GM19372 (cell line): ENCODE measurements around the gene SFXN4.
"Not testable (repeated sequence)": the region's sequence is repeated elsewhere in the genome, so short reads cannot be mapped to it uniquely, and the experiment has no call there.

Experiments
- ATAC-seq: cut with Tn5 transposase; IDR thresholded peaks from one replicate; pipeline ENCODE4 v1.9.1; 2021; ENCODE audit warnings: mild to moderate bottlenecking, low read depth, moderate library complexity; ENCODE audit not compliant: unreplicated experiment

SFXN4 gene

DNA sequence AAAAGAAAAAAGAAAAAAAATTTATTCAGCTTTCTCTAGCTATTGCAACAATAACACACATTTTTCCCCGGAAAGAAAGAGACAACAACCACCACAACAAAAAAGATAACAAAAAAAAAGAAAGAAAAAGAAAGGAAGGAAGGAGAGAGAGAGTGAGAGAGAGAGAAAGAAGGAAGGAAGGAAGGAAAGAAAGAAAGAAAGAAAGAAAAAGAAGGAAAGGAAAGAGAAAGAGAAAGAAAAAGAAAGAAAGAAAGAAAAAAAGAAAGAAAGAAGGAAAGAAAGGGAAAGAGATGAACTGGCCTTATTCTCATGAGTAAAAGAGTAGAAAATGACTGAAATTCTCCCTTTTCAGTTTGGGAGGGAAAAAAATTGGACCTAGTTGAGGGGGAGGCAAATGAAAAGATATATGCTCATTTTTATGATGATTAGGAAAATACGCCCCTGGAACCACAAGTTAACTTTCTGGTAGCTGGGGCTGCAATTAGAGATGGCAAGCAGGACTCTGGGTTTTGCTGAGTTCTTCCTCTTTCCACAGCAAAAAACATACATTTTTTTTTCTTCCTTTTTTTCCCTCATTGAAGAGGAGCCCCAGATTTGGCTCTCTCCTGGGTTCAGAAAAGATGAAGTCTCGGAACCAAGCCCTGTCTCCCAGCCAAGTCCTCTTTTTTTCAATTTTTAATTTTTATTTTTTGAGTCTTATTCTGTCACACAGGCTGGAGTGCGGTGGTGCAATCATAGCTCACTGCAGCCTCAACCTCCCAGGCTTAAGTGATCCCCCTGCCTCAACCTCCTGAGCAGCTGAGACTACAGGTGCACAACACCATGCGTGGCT lies 25.7 kb upstream of the SFXN4 start:
- ATAC-seq, result no peak

DNA sequence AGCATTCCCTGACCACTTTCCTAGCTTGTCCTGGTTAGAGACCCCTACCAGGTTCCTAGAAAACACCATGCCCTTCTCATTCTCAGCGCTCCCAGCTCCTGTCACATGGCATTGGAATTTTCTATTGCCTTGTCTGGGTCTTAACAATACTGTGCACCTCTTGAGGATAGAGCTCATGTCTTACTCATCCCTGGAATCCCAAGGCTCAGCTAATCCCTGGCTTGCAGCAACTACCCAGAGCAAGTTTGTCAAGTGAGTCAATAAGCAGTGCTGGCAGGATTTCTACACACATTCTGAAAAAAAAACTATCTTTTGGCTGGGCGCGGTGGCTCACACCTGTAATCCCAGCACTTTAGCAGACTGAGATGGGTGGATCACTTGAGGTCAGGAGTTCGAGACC lies 24.8 kb upstream of the SFXN4 start:
- ATAC-seq, result no peak

DNA sequence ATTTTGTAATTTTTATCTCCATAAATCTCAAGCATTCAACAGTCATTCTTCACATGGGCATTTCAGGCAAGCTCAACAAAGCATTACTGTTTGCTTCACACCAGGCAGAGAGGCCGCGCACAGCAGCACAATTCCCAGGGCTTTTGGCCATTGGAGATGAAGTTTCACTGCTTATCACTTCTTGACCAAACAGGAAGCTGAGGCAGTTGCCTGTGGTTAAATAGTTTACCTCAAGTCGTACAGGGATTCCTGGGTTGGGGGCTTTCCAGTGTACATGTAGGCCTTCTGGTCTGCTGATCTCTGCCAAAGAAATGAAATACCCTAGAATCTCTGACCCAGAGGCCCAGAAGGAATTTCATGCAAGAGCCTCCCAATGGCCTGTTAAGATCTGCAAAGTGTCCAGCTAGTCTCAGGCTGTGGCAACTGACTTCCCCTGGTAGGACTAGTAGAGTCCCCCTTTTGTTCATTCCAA lies 24.3 kb upstream of the SFXN4 start:
- ATAC-seq, result no peak

DNA sequence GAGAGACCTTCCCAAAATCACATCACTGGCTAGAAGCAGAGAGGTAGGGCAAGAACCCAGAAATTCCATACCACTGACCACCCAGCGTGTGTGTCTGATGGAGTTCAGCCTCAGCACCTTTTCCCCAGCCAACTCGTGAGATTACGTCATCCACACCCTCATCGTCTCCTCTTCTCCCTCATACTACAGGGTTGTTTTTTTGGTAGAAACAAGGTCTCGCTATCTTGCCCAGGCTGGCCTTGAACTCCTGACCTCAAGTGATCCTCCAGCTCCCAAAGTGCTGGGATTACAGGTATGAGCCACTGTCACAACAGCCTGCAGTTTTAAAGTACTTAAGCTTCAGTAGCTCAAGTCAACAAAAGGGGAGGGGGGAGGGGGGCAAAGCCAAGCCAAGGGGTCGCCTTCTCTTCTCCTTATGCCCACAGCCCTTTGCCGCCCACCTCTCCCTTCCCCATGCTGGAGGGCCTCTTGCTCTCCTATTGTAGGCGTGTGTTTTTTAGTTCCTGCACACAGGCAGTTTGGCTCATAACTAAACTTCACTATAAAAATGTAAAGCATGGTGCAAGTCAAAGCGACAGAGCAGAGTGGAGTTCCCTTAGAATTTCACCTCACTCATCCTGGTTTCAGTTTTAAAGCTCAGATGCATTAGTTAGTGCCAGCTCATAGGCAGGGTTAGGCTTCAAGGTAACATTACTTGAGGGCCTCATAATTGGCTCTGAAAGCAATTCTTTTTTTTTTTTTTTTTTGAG lies 18.3 kb upstream of the SFXN4 start:
- ATAC-seq, result no peak

DNA sequence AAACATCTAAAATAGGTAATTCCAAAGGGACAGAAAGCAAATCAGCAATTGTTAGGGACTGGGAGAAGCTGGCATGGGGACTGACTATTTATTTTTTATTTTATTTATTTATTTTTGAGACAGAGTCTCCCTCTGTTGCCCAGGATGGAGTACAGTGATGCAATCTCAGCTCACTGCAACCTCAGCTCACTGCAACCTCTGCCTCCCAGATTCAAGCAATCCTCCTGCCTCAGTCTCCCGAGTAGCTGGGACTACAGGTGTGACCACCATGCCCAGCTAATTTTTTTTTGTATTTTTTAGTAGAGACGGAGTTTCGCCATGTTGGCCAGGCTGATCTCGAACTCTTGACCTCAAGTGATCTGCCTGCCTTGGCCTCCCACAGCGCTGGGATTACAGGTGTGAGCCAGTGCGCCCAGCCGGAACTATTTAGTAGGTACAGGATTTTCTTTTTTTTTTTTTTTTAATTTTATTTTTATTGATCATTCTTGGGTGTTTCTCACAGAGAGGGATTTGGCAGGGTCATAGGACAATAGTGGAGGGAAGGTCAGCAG lies 15.4 kb upstream of the SFXN4 start:
- not testable (repeated sequence) for ATAC-seq

DNA sequence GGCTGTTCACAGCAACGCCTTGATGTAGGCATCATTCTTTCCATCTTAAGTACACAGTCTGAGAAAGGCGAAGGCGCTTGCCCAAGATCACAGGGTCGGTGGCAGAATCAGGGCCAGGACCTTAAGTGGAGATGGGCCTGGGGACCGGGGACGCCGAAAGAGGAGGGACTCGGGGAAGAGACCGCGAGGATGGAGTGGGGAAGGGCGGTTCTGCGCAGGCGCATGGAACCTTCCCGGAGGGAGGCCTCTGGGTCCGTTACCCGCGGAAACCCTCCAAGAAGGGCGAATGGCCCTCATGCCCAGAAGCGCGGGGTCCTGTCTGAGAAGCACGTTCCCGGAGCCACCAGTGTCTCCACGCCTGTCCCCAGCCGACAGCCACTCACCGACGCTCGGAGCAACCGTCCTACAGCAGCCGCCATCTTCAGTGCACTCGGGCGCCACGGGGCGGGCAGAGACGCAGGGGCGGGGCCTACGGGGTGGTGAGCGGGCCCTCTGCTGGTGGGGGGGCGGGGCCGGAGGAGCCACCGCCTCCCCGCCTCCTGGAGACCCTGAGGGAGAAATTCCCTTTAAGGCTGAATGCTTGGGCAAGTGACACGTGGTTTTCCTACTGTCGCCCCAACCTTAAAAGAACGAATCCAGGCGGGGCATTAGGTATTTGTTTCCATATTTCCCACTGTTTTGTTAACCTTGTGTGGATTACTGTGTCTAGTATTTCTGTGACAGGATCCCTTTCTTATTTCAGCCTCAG lies 13.0 kb upstream of the SFXN4 start, which contains the start of gene PRDX3:
PRDX3 (minus strand) TSS at position 441 of the 748 bp plus-strand sequence; CDS start at position 419, 22 bp downstream.
- ATAC-seq, result peak; percentile 92

DNA sequence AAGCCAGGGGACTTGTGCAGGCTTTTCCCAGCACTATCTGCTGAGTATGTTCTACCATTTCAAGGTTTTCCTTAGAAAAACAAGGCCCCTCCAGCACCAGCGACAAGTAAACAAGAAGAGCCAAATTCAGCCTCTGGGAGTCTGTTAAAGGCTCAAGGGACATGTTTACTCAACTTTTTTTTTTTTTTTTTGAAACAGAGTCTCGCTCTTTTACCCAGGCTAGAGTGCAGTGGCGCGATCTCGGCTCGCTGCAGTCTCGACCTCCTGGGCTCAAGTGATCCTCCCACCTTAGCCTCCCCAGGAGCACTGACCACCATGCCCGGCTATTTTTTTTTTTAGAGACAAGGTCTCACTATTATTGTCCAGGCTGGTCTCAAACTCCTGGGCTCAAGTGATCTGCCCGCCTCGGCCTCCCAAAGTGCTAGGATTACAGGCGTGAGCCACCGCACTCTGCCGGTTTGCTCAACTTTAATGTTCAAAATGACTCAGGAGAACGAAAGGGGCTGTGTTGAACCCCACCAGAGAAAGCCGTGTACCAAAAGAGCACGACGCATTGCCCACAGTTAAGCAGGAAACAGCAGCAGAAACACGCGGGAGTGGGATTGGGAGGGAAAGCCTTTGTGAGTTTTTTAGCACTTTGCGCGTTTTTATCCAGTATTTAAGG lies 12.3 kb upstream of the SFXN4 start:
- ATAC-seq, result no peak

DNA sequence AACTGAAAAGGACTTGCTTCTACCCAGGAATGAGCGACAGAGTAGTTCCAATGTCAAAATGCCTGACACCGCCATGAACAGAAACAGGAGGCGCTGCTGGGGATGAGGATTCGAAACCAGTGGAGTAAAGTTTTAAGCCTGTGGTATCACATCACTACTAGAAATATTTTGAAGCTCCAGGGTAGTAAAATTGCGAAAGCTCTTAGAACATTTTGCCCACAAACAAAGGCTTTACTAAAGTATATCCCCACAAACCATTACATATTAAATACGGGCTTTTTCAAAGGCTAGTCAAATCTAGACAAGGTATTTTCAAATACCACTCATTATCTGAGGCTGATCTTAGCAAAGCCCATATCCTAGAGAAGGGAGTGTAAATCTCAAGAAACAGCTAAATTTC lies 10.7 kb upstream of the SFXN4 start:
- ATAC-seq, result no peak

DNA sequence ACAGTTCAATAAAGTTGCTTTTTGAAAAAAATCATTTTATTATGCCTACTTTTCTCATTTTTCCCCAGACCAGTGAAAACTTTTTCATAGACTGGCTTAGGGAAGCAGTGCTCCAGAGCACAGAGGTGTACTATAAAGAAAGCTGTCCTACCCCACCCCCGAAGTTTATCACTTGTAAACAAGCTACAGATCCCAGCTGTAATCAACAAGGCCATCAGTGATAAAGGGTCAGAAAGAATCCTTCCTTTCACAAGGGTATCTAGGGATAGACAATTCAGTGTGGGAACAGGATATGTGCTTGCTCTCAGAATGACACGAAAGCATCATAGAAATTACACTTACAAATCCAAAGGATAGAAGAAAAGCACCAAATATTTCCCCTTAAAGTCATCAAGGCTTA lies 8.6 kb upstream of the SFXN4 start:
- no peak for ATAC-seq

DNA sequence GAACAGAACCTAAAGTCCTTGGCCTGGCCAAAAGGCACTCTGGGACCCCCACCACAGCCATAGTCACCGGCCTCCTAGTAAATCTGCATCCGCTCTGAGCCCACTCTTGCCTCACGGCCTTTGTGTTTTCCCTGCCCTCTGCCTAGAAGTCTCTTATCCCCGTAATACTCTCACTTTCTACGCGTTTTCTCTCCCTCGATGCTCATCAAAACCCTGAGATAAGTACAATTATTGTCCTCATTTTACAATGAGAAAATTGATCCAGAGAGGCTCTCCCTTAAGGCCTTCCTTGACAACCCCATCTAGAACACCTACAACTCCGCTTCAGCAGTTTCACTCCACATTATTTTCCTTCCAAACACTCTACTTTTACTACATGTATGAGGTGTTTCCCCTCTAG lies 1.5 kb upstream of the SFXN4 start:
- ATAC-seq, result no peak

DNA sequence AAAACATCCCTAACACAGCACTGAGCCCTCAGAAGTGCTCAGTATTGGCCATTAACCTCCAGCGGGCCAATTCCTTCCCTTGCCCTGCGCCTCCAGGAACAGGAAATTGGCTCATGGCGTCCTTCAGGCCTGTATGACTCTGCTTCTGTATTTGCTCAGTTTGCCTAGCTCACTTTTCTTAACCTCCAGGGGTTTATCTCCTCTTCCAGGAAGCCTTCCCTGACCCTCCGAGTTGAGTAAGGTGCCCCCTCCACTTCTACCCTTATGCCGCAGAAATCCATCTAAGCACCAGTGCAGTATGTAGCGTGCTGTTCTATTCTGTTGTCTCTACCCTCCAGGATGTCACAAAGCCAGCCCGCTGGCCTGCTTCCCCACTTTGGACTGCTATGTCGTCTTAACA lies 1.1 kb upstream of the SFXN4 start:
- no peak for ATAC-seq

DNA sequence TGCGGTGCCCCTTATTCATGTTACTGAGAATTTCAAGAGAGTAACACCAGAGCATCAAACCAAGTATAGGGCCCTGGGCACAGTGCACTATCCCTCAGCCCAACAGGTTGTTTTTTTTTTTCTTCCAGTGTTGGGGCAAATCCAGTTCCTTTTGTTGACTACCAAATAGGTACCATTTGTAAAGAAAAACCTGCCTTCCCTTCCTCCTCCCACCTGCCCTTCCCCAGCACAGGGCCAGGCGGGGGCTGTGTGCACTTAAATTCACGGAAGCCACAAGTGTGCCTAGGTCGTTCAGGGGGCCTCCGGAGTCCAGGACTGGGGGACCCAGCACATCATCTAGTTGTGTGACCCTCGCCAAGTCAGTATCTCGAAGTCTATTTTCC lies 595 bp upstream of the SFXN4 start:
- peak; percentile 1 for ATAC-seq

DNA sequence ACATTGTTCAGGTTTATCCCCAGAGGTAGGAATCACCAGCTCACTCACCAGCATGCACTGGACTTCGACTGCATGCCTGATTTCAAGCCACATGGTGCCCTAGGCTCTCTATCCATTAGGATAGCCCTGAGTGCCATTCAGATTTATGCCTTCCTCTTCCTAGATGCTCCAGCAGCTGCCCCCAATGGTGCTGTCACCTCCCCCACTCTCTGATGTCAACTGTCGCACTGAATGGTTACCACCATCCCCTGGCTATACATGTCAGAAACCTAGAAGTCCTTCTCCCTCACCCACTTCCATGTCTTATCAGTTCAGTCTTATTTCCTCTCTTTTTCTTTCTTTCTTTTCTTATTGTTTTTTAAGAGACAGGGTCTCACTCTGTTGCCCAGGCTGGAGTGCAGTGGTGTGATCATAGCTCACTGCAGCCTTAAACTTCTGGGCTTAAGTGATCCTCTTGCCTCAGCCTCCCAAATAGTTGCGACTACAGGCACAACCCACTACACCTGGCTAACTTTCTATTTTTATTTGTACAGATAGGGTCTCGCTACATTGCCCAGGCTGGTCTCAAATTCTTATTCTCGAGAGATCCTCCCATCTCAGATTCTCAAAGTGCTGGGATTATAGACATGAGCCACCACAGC lies 2.9 kb downstream of the SFXN4 start:
- ATAC-seq, result no peak

DNA sequence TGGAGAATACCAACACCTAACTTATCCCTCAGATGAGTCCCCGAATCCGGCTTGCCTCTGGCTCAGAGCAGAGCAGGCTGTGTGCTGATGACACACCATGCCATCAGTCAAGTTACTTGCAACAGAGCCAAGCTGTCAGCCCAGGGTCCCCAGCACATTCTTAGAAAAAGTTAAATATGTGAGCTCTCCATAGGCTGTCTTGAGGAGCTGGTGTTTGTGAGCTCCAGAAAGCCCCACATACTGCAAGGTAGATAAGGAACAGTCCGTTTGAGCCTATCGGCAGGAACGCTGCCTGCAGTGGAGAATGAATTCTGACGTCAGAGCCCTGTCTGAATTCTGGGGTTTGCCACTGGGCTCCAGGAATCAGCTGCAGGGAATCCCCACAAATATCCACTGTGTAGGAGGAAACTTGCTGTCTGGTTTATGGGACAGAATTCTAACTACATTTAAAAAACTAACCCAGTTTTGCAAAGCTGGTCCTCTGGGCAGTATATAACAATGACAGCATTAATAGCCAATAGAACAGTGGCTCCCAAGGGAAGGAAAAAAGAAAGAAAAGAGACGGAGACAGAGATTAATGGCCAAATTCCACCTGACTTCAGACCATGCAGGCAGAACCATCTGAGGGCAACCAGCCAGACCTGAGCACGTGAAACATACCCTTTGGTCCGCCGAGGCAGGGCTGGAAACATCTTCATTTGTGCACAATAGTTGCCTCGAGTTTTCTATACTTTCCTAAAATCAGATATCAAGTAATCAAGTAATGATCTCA lies 3.6 kb downstream of the SFXN4 start:
- no peak for ATAC-seq

DNA sequence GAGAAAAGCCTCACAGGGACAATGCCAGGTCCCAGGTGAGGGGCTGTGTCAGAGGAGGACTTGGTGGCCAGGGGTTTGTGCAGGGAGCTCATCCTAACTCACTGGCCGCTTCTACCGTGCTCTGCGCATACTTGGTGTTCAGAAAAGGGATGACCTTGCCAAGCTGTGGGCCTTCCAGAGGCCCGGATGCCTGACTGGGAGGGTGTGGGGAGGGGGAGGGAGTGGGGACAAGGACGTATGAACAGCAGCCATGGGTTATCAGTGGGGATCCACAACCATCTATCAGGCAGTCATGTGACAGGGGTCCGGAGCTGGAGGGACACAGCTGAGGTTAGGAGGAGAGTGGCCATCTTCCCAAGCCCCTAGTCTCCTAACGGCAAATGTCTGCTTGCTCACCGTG lies 6.2 kb downstream of the SFXN4 start:
- no peak for ATAC-seq

DNA sequence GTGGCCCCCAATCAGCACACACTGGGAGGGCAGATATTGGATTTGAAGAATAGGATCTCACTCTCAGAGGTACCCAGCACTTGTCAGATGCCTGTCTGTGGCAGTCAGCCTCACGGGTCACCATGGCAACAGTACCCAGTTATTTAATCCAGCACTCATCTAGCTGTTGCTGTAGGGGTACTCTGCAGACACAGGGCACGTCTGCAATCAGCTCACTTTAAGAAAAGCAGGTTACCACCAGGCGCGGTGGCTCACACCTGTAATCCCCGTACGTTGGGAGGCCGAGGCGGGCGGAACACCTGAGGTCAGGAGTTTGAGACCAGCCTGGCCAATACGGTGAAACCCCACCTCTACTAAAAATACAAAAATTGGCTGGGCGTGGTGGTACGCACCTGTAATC lies 11.9 kb downstream of the SFXN4 start:
- no peak for ATAC-seq

DNA sequence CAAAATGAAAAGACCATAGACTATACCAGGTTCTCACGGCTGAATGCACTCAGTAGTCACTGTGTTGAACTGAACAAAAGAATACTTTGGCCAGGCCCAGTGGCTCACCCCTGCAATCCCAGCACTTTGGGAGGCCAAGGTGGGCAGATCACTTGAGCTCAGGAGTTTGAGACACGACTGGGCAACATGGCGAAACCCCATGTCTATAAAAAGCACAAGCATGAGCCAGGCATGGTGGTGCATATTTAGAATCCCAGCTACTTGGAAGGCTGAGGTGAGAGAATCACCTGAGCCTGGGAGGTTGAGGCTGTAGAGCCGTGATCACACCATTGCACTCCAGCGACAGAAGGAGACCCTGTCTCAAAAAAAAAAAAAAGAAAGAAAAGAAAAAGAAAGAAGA lies 12.5 kb downstream of the SFXN4 start:
- no peak for ATAC-seq

DNA sequence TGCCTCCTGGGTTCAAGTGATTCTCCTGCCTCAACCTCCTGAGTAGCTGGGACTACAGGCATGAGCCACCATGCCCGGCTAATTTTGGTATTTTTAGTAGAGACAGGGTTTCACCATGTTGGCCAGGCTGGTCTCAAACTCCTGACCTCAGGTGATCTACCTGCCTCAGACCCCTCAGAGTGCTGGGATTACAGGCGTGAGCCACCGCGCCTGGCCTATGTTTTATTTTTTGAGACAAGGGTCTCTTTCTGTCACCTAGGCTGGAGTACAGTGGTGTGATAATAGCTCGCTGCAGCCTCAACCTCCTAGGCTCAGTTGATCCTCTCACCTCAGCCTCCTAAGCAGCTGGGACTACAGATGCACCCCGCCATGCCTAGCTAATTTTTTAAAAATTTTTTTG lies 13.9 kb downstream of the SFXN4 start:
- not testable (repeated sequence) for ATAC-seq

DNA sequence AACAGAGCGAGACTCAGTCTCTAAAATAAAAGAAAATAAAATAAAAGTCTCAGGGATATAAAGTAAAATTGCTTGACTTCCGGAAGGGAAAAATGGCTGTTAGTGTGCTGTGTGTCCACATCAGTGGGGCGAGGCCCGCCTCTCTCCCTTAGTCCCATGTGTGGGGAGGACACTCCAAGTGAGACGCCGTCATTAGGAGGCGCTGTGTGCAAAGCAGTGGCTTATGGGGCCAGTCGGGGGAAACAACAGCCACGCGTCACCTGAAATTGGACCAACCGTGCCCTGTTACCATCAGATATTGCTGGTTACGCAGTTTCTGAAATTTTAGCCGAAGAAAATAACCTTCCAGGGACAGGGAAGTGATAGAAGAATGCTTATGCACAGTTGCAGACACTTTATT lies 15.8 kb downstream of the SFXN4 start:
- no peak for ATAC-seq
